Hepatic stellate cell (primary cell): Measurements from ENCODE around the gene AADACL3.
"Not testable (repeated sequence)": the region's sequence is repeated elsewhere in the genome, so short reads cannot be mapped to it uniquely, and the experiment has no call there.

Experiments
- DNase-seq: peaks from one replicate; pipeline ENCODE4 v3.0.0; 2011; ENCODE audit warnings: low spot score

Gene AADACL3

DNA sequence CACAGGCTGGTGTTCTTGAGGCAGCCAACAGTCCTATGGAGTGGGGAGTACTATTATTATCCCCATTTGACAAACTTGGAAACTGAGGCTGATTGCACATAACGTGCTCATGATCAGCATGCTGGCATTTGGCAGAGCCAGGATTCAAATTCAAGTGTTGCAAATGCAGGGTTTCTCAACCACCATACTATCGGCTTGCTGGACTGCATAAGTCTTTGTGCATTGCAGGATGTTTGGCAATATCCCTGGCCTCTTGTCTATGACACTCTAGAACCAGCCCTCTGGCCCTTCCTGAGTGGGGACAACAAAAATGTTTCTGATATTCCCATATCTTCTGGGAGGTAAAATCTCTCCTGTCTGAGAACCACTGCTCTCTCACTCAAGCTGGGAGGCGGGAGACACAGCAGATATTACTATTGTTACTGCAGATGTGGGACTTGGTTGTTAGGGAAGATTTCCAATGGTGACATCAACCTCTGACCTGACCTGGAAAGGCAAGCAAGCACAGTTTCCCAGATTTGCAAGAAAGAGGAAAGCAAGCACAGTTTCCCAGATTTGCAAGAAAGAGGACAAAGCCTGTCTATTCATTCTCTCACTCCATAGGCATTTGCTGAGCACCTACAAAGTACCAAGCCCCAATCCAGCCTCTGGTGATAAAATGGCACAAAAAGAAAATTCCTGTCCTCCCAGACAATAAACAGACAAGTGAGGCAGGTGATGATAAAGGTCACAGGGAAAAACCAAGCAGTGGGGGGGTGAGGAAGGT lies 1.0 kb upstream of the AADACL3 start:
- no peak for DNase-seq

DNA sequence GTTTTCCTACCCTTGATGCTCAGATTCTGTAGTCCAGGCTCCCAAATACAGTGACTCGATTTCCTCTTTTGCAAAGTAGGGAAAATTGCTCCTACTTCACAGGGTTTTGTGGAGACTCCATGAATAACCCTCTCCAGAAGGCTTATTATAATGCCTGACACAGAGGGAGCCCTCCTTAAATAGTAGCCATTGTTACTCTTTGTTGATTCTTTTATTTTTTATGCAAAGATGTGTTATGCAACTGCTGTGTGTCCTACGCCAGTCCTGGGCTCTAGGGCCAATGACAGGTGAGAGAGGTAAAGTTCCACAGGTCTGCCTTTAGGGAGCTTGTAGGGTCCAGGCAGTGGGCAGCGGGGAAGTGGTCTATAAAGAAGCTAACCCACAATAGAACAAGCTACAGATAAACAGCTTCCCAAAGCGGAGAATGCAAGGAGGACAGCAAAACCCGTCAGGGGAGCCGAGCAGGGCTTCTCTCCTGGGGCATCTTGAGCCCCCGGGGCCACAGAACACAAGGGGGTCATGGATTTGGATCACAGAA lies 1.5 kb downstream of the AADACL3 start:
- no peak for DNase-seq

DNA sequence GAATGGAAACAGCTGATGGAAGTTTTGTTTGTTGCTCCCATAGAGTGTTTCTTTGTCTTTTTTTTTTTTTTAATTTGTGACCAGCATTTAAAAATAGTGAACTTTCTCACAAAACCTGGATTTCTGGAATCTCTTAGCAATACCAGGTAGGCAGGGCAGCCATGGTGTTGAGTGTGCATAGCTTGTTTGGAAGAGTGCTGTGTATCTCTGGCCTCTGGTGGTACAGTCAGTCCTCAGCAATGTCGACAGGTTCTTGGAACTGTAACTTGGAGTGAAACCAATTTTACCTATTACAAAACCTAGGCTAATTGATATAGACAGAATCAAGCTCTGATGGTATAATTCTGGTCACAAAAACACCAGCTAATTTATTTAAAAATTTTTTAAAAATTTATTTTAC lies 6.7 kb downstream of the AADACL3 start:
- no peak for DNase-seq

DNA sequence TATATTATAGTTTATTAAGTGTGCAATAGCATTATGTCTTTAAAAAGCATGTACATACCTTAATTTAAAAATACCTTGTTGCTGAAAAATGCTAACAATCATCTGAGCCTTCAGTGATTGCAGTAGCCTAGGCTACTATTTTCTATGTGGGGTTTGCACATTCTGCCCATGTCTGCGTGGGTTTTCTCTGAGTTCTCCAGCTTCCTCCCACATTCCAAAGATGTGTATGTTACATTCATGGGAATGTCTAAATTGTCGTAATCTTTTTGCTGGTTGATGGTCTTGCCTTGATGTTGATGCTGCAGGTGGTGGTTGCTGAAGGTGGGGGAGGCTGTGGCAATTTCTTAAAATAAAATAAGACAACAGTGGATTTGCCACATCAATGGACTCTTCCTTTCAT lies 12.5 kb downstream of the AADACL3 start:
- no peak for DNase-seq

DNA sequence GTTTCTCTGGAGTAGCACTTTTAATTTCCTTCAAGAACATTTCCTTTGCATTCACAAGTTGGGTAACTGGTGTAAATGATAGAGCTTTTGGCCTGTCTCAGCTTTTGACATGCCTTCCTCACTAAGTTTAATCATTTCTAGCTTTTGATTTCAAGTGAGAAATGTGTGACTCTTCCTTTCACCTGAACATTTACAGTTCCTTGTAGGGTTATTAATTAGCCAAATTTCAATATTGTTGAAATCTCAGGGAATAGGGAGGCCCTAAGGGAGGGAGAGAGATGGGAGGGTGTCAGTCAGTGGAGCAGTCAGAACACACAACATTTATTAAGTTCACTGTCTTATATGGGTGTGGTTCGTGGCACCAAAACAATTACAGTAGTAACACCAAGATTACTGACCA lies 14.2 kb downstream of the AADACL3 start:
- no peak for DNase-seq

DNA sequence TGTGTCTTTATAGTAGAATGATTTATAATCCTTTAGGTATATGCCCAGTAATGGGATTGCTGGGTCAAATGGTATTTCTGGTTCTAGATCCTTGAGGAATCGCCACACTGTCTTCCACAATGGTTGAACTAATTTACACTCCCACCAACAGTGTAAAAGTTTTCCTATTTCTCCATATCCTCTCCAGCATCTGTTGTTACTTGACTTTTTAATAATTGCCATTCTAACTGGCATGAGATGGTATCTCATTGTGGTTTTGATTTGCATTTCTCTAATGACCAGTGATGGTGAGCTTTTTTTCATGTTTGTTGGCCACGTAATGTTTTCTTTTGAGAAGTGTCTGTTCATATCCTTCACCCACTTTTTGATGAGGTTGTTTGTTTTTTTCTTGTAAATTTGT lies 15.2 kb downstream of the AADACL3 start:
- not testable (repeated sequence) for DNase-seq

DNA sequence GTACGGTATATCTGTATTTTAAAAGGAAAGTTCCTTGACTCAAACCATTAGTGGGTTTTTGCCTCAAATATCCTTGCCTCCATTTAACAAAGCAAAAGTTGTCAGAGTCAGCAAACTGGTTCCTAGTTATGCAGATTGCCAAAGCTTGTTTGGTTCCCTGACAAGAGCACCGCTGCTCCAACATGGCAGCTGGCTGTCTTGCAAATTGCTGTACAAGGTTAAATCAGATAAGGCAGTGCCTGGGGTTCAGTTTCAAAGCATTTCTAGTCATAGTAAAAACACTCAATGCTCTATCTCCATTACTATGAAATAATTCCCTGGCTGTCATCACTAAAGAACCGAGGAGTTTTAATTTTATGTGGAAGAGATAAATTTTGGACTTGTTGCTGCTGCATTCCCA lies 18.7 kb downstream of the AADACL3 start:
- no peak for DNase-seq

DNA sequence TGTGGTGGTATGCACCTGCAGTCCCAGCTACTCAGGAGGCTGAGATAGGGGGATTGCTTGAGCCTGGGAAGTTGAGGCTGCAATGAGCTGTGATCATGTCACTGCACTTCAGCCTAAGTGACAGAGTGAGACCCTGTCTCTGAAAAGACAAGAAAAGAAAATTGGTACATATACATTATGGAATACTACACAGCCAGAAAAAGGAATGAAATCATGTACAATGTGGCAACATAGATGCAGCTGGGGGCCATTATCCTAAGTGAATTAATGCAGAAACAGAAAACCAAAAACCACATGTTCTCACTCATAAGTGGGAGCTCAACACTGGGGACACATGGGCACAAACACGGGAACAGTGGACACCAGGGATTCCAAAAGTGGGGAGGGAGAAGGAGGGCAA lies 23.0 kb downstream of the AADACL3 start:
- no peak for DNase-seq

DNA sequence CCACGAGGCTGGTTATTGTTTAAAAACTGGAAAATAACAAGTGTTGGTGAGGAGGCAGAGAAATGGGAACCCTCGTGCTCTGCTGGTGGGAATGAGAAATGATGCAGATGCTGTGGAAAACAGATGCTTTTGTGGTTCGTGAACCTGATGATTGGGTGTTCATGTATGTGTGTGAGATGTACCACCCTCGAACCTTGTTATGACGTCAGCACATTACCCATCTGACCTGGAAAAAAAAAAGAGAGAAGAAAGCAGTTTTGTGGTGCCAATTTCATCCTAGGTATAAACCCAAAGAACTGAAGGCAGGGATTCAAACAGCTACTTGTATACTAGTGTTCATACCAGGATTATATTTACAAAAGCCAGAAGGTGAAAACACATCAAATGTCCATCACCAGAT lies 23.7 kb downstream of the AADACL3 start:
- no peak for DNase-seq

DNA sequence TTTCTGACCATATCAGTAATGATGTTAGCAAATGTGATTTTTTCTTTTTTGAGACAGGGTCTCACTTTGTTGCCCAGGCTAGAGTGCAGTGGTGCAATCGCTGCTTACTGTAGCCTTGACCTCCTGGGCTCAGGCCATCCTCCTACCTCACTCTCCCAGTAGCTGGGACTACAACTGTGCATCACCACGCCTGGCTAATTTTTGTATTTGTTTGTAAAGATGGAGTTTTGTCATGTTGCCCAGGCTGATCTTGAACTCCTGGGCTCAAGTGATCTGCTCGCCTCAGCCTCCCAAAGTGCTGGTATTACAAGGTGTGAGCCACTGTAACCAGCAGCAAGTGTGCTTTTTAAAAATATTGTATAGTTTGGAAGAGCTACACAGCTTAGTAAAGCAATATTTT lies 26.0 kb downstream of the AADACL3 start:
- no peak for DNase-seq

DNA sequence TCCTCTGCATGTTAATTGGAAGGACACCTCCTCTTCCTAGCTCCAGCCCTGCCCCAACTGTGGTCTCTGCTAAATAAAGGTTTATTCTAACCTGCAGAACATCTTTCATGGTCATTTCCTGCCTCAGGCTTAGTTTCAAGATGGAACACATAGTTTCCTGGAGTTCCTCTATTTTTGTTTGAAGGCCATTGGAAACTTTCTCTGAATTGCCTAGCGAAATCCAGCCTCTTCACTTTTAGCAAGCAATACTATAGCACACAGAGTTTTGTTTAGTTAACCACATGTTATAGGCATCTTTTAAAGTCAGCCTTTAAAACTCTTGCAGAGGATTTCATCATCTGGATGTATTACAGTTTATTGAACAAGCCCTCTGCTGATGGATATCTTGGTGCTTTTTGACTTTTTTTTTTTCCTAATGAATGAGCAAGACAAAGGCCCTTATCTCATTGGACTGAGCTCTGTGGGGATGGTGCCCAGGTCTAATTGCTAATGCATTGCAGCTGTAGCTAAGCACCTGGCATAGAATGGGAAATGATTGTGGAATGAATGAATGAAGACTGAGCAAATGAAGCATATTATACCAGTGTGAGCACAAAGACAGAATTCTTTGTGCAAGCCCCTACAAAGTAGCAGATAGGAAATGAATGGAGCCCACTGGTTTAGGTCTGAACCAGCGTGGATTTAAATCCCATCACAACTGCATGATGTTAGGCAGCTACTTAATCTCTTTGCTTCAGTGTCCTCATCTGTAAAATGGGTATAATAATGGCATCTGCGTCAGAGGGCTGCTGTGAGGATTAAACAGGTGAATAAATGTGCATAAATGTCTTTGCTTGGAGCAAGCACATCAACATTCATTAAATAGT lies 29.4 kb downstream of the AADACL3 start:
- DNase-seq = no peak

DNA sequence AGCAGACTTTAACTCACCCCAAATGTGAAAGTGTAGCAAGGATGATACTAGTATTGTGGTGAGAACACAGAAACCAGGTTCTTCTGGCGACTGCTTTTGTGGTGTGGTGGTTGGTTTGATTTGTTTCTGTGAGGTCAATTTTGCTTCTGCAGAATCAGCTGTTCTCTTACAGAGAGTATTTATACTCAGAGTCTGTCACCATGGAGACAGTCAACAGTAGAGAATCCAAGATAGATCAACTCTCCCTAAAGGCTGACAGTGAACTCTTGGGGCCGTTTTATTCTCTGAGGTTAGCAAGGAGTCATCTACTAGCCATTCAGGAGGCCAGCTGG lies 30.0 kb downstream of the AADACL3 start, which contains the start of gene CFAP107:
Gene CFAP107 (plus strand): TSS at position 209 of the 332 bp plus-strand sequence. CDS start 231 bp downstream, outside the sequence.
- DNase-seq = no peak

DNA sequence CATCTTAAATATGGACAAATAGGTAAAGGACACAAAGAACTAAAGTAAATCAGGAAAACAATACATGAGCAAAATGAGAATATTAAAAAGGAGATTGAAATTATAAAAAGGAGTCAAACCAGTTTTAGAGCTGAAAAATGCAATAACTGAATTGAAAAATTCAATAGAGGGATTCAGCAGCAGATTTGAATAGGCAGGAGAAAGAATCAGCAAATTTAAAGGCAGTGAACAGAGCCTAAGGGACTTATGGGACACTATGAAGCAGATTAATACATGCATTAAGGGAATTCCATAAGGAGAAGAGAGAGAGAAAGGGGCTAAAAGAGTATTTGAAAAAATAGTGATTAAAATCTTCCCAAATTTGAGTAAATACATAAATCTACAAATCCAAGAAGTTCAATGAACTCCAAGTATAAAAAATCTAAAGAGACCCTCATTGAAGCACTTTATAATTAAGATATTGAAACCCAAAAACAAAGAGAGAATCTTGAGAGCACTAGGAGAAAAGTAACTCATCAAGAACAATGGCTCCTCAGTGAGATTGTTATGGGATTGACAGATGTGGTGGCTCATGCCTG lies 33.0 kb downstream of the AADACL3 start:
- no peak for DNase-seq

DNA sequence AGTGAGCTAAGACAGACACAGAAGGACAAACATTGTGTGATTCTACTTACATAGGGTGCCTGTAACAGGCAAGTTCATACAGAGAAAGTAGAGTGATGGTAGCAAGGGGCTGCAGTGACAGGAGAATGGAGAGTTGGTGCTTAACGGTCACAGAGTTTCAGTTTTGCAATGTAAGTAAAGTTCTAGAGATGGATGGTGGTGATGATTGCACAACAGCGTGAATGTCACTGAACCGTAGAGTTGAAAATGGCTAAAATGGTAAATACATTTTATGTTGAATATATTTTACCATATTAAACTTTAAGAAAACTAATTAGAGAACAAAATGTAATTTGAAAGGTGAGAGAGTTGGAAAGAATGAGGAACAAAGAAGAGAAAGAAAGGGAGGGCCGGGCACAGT lies 38.8 kb downstream of the AADACL3 start:
- DNase-seq = no peak

DNA sequence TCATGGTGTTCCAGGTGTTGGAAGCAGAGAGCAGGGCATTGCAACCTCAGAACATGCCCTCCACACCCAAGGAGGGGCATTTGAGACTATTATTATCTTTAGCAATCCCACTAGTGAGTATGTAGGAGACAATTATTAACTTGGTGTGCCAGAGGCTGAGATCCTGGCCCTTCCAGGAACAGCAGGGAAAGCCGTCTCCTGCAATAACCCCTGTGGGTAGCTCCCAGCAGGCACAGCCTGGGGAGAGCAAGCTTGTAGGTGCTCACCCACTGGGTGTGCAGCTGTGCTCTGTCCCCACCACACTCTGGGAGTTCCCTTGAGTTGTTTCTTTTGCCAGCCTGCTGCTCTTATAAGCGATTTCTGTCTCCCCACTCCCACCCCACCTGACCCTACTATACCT lies 40.4 kb downstream of the AADACL3 start:
- no peak for DNase-seq

DNA sequence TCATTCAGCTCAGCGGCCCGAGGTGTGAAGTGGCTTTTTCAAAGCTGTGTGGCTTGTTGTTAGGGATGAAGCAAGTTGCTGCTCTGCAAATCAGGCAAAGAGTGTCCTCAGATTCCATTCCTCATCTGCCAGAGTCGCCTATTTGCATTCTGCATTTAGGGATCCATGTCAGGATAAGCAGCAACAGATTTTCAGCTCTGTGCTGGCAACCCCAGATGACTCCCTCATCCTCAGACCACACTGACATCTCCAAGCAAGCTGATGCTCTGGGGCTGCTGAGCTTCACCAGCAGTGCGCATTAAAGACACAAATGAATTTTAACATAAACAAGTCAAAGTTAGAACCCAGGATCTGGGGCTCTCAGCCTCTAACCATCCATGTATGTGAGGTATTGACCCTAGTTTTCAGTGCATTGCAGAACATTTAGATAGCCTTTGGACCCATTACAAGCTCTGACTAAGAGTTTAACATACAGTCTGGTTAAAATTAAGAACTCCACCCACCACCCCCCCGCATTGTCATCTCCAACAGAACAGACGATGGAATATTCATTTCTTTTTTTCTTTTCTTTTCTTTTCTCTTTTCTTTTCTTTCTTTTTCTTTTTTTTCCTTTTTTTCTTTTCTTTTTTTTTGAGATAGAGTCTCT lies 41.0 kb downstream of the AADACL3 start:
- DNase-seq = no peak

DNA sequence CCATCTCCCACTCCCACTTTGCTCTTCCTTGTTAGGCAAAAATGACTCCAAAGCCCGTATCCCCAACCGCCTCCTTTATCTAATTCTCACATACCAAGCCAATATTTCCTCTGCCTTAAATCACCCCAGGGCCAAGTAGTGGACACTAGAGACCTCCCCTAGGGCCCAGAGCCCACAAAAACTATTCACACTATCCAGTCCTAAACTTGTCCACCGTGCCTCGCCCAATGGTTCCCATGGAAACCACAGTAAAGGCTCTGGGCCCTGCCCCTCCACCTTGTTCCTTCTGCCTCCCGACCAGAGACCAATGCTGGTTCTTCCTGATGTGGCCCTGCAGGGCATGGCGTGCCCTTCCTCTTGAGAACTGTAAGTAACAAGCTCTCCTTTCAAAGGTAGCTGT lies 41.9 kb downstream of the AADACL3 start:
- DNase-seq = no peak

DNA sequence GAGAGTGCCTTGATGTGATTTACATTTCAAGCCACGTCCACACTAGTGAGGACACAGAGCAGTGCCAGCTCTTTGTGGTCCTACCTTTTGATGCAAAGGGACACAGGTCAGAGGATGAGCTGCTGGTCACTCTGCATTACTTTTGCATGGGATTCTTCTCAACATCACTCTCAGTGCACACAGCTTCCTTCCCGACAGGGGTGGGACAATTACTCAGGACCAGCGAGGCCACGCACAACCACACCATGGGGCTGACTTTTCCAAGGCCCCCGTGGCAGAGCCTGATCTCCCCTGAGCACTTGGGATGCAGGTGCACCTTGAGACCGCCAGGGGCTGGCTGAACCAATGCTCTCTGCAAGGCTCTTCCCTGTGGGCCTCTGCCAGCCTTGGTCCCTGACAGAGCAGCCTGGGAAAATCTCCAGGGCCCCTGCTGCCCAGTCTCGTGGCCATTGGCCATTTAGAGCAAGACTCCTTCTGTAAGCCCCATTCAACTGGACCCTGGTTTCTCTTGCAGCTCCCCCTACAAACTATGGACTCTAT lies 44.4 kb downstream of the AADACL3 start:
- DNase-seq = no peak

DNA sequence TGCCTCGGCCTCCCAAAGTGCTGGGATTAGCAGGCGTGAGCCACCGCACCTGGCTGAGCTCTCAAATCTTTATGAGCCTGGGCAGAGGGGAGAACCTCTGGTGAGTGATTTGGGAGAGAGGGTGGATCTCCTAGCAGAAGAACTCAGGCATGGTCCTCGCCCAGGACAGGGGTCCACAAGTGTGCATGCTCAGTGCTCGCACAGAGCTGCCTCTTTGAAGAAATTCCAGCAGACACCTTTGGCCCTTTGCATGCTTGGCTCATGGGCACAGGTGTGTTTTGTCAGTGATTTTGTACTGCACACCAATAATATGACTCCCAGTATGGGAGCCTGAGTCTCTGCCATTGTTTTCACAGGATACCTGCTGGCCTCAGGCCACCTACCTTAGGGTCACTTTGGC lies 45.9 kb downstream of the AADACL3 start:
- DNase-seq = no peak

DNA sequence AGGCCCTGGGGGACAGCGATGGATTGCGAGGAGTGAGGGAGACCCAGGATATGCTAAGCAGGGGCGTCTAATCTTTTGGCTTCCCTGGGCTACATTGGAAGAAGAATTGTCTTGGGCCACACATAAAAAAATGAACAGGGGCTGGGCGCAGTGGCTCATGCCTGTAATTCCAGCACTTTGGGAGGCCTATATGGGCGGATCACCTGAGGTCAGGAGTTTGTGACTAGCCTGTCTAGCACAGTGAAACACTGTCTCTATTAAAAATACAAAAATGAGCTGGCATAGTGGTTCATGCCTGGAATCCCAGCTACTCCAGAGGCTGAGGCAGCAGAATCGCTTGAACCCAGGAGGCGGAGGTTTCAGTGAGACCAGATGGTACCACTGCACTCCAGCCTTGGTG lies 46.9 kb downstream of the AADACL3 start:
- no peak for DNase-seq

DNA sequence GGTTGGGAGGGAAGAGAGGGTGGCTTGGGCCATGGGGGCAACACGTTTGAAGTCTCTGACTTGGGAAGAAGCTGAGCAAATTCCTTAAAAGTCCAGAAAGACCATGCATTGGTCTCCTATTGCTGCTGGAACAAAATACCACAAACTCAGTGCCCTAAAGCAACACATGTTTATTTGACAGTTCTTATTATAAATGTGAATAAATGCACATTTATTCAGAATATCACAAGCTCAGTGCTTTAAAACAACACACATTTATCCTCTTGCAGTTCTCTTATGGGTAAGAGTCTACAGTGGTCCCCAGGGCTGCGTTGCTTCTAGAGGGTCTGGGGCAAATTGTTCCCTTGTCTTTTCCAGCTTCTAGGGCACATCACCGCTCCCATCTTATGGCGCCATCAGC lies 47.6 kb downstream of the AADACL3 start:
- DNase-seq = no peak

DNA sequence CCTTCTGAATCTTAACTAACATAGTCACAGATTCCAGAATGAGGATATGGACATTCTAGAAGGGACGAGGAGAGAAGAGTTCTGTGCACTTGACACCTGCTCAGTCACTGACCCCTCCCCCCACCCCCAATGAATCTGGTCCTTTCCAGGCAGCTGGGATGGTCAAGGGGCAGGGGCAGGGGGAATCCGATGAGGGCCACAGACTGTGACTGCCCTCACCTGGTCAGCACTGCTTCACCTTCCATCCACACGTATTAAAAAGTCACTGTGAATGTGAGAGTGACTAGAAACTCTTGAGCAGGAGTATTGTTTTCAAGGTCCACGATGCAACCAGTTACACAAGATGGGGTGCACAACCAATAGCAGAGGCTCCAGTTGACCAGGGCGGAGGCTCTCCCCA lies 48.1 kb downstream of the AADACL3 start:
- DNase-seq = no peak
